GM06990 (cell line): Measurements from ENCODE around the gene ACRBP.
A peak's percentile ranks its signal among the peaks of the same experiment; 100 is the strongest.

ENCODE experiments used
- DNase-seq: peaks from one replicate; pipeline ENCODE4 v3.0.0-alpha.2; 2011; ENCODE audit not compliant: insufficient read length; ENCODE audit errors: extremely low read depth
- H3K27me3 ChIP-seq: replicated peaks from 2 replicates; pipeline ENCODE4 v1.6.0; 2011; ENCODE audit warnings: low read length; ENCODE audit not compliant: control insufficient read depth, insufficient read depth
- H3K36me3 ChIP-seq: 2 replicates; pipeline ENCODE4 v1.5.1; 2011; ENCODE audit warnings: low read length; ENCODE audit not compliant: control insufficient read depth, insufficient read depth
- H3K4me3 ChIP-seq: replicated peaks from 2 replicates; pipeline ENCODE4 v1.5.1; 2011; ENCODE audit warnings: low read depth, mild to moderate bottlenecking, control low read depth, low read length
- CTCF ChIP-seq: IDR thresholded peaks from 2 replicates; pipeline ENCODE4 v1.5.1; 2011; ENCODE audit warnings: low read length, control low read depth, mild to moderate bottlenecking, inconsistent platforms; ENCODE audit not compliant: insufficient read depth, poor library complexity, severe bottlenecking

The ACRBP gene

GRCh38 chr12:6676962-6677361 lies 29.7 kb upstream of the ACRBP start:
- no peak overlapping the region for H3K4me3 ChIP-seq
- no peaks in the 10 kb centered on the region for H3K27me3 ChIP-seq
- H3K36me3 ChIP-seq, result peaks cover 39% of the 10 kb centered on the region
- DNase-seq, result no peak
- TF ChIP-seq CTCF, result no peak

DNA sequence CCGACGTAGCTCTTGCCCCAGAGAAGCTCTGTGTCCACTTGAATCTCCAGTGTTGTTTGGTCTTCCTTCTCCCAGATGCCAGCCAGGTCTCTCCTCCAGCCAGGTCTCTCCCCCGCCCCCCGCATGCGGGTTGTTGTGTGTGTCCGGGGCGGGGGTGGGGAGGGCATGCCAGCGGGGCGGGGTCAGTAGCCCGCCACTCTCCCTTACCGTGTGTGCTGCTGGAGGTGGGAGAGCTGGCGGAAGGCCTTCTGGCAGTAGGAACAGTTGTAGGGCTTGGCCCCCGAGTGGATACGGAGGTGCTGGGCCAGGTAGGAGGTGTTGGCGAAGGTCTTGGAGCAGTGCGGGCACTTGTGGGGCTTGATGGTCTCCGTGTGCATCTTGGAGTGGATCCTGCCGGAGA lies 24.9 kb upstream of the ACRBP start:
- Histone ChIP-seq H3K27me3 (no peaks in the 10 kb centered on the region), H3K36me3 (peaks cover 46% of the 10 kb centered on the region), H3K4me3 (no peak overlapping the region)
- no peak for DNase-seq
- TF ChIP-seq CTCF, result no peak

DNA sequence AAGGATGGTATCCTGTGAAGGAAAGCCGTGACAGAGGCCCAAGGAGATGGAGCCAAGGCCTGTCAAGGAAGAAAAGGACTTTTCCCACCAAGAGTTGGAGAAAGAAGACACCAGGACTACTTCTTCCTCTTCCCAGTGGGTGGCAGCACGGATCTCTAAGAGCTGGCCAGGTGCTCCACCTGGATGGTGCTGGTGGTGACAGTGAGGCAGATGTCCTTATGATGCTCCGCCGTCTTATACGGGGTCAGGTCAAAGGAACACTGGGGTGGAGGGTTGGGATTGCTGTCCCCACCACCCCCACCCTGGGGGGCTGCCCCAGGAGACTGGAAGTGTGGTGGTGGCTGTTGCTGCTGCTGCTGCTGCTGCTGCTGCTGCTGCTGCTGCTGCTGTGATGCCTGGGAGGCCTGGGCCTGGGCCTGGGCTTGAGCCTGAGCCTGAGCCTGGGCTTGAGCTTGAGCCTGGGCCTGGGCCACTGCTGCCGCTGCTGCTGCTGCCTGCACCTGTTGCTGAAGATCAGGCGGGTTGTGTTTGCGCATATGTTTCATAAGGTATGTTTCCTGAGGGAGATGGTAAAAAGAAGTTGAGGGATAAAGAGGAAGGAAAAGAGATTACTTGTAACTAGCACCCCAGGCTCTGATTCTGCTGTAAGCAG lies 20.5 kb upstream of the ACRBP start:
- Histone ChIP-seq H3K27me3 (no peaks in the 10 kb centered on the region), H3K4me3 (no peak overlapping the region), H3K36me3 (peaks cover 33% of the 10 kb centered on the region)
- no peak for DNase-seq
- peak; percentile 26 for TF ChIP-seq CTCF

GRCh38 chr12:6666211-6666610 lies 19.0 kb upstream of the ACRBP start:
- no peaks in the 10 kb centered on the region for H3K27me3 ChIP-seq
- no peak for DNase-seq
- TF ChIP-seq CTCF, result no peak
- H3K36me3 ChIP-seq, result peaks cover 21% of the 10 kb centered on the region
- no peak overlapping the region for H3K4me3 ChIP-seq

DNA sequence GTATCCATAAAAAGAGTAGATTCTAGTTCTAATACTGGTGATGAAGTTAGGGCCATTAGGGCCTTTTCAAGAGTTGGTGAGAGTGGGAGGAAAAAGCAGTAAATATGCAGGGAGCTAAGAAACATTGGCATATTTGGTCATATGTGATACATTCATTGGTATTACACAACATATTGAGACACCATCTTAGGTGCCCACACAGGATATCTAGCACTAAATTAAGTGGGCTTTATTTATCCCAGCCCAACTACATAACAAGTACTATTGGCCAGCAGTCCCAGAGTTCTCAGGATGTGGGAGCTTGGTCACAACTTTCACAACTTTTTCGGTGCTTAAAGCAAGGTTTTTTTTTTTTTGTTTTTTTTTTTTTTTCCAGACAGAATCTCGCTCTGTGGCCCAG lies 17.7 kb upstream of the ACRBP start:
- no peak for DNase-seq
- no peak overlapping the region for H3K4me3 ChIP-seq
- H3K36me3 ChIP-seq, result peaks cover 14% of the 10 kb centered on the region
- TF ChIP-seq CTCF, result no peak
- H3K27me3 ChIP-seq, result no peaks in the 10 kb centered on the region
